Hippocampal formation (tissue), 2 donors: ENCODE measurements around the gene PLEKHA6.
"Not testable (repeated sequence)": the region's sequence is repeated elsewhere in the genome, so short reads cannot be mapped to it uniquely, and the experiment has no call there.

Experiments
- DNase-seq, 2 donors: peaks; one replicate each; lab custom pipeline; 2025; lab: John Stamatoyannopoulos, UW

PLEKHA6 gene

GRCh38 chr1:204242920-204243319, 116.8 kb downstream of the PLEKHA6 start:
- DNase-seq, result no peak

- DNase-seq, result no peak
Observed at GRCh38 chr1:204241914-204242313, 117.8 kb downstream of the PLEKHA6 start.

GRCh38 chr1:204241050-204241449, 118.7 kb downstream of the PLEKHA6 start:
- DNase-seq, result no peak

- no peak for DNase-seq
Observed at GRCh38 chr1:204240233-204240632, 119.5 kb downstream of the PLEKHA6 start.

- DNase-seq, result not testable (repeated sequence)
Observed at GRCh38 chr1:204239401-204239800, 120.3 kb downstream of the PLEKHA6 start.

GRCh38 chr1:204238520-204238919, 121.2 kb downstream of the PLEKHA6 start:
- not testable (repeated sequence) for DNase-seq

- DNase-seq, result not testable (repeated sequence)
Observed at GRCh38 chr1:204237515-204237914, 122.2 kb downstream of the PLEKHA6 start.

GRCh38 chr1:204232526-204232925, 127.2 kb downstream of the PLEKHA6 start:
- no peak for DNase-seq

- no peak for DNase-seq
Observed at GRCh38 chr1:204230211-204230610, 129.5 kb downstream of the PLEKHA6 start.

- DNase-seq, result no peak
Observed at GRCh38 chr1:204228896-204229295, 130.8 kb downstream of the PLEKHA6 start.

- DNase-seq, result no peak
Observed at GRCh38 chr1:204227996-204228785, 131.5 kb downstream of the PLEKHA6 start.

- DNase-seq, result no peak
Observed at GRCh38 chr1:204227351-204227750, 132.4 kb downstream of the PLEKHA6 start.

GRCh38 chr1:204225841-204226735, 133.6 kb downstream of the PLEKHA6 start:
- DNase-seq, result no peak

- no peak for DNase-seq
Observed at GRCh38 chr1:204224655-204225054, 135.1 kb downstream of the PLEKHA6 start.

- DNase-seq, result no peak
Observed at GRCh38 chr1:204223129-204223860, 136.4 kb downstream of the PLEKHA6 start.

- DNase-seq, result no peak
Observed at GRCh38 chr1:204222764-204223055, 137.0 kb downstream of the PLEKHA6 start.

GRCh38 chr1:204222006-204222763, 137.5 kb downstream of the PLEKHA6 start:
- DNase-seq, result no peak

- DNase-seq, result no peak
Observed at GRCh38 chr1:204221271-204221670, 138.5 kb downstream of the PLEKHA6 start.

GRCh38 chr1:204219971-204220616, 139.6 kb downstream of the PLEKHA6 start:
- no peak for DNase-seq

- no peak for DNase-seq
Observed at GRCh38 chr1:204218552-204218951, 141.2 kb downstream of the PLEKHA6 start.

- no peak for DNase-seq
Observed at GRCh38 chr1:204217648-204218000, 142.1 kb downstream of the PLEKHA6 start.
